HG03442 (cell line): ENCODE measurements around the gene AGXT2.
"Not testable (repeated sequence)": the region's sequence is repeated elsewhere in the genome, so short reads cannot be mapped to it uniquely, and the experiment has no call there.

ENCODE experiments used
- ATAC-seq: cut with Tn5 transposase; IDR thresholded peaks from one replicate; pipeline ENCODE4 v1.9.1; 2021; ENCODE audit warnings: mild to moderate bottlenecking, moderate library complexity; ENCODE audit not compliant: unreplicated experiment

Gene AGXT2

DNA sequence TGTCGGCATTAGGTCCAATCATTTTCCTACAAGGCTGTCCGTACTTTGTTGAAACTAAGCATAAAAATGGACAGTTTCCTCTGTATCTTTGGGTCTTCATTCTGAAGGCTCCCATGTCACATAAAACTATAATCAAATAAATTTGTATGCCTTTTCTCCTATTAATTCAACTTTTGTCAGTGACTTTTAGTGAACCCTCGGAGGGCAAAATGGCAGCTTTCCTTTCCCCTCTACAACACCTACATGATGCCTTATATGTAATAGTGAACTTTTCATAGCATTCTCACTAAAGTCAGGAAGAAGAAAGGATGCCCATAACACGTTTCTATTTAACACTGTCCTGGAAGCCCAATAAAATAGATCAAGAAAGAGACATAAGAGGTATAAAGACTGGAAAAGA, 5.1 kb upstream of the AGXT2 start:
- ATAC-seq = no peak

DNA sequence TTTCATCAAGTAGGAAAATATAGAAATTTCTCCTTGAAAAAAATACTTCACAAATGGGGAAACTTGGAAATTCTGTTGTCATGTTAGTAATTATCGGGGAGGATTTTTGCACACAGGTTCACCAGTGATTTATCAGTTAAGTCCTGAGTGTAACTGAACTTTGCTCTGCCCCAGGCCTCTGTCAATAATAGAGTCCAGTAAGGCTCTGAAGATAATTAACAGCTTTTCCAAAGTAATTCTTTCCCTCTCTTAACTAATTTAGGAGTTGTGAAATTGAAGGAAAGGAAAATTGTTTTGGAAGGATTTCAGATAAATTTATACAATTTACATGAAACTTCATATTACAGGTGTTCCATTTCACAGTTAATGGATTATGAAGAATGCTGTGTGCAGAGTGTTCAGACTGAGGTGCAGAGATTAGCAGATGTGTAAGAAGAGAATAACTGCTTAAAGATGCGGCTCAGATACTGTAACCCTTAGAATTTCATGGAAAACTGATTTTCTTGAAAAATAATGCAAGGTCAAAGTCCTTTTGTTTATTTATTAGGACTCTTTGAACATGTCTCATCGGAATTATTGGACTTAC, 2.9 kb upstream of the AGXT2 start:
- ATAC-seq = no peak

DNA sequence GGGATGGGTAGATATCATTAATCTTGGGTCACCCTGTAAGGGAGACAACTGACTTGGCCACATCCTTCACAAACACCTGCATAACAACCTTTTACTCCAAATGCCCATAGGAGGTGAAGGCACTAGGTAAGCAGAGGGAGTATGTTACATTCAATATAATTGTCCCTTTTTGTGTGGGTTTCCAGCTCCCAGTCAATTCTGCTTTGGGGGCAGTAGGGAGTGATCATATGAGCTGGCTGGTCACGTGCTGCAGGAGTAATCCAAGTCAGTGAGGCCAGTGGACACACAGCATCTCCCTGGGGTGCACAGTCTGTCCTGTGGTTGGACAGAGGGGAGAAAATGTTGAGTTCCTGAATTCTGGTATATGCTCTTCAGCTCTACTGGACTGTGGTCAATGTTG, 1.2 kb upstream of the AGXT2 start:
- ATAC-seq = no peak

DNA sequence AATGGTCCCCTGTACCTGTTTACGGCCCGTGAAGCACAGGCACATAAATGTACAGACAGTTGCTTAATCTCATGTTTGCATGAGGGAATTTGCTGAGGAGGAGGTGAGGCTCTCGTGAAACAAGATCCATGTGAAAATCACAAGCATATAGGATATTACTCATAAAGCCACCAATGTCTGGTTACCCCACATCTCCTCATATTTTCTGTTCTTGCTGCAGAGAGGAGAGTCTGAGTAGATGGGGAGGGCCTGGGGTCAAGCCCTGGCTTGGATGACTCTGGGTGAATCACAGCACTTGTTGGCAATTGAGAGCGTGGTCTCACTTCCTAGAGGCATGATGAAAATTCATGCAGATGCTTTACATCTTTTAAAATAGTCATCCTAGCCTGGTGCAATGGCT, 975 bp downstream of the AGXT2 start:
- no peak for ATAC-seq

DNA sequence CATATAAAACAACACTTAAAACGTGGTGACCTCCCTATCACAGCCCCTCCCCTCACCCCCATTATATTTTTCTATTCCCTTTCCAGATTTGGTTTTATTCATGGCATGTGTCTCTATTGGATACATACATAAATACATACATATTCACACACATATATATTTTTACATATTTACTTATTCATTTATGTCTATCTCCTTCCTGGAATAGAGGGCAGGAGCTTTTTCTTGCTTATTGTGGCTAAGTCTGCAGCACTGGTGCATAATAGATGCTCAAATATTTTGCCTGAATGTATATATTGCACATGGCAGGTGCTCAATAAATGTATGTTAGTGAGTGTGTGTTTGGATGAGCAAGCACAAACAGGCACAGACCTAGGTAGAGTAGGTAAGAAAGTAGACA, 2.5 kb downstream of the AGXT2 start:
- ATAC-seq = no peak

DNA sequence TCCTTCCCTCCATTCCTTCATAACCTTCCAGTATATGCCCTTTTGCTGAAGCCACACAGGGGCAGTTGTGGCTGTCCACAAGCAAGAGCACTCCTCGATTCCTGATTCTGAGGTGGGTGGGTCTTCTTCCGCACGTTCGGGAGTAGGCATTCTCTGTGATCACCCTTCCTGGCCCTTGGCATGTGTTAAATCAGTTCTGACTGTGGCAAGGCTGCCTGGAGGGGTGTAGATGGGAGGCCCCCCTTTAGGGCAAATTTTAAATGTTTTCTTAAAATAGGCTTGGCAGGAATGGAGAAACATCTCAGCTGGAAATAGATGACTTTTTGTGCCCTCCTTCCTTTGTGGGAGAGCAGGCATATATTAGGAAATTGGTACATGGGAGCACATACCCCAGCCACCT, 3.1 kb downstream of the AGXT2 start:
- ATAC-seq = no peak

DNA sequence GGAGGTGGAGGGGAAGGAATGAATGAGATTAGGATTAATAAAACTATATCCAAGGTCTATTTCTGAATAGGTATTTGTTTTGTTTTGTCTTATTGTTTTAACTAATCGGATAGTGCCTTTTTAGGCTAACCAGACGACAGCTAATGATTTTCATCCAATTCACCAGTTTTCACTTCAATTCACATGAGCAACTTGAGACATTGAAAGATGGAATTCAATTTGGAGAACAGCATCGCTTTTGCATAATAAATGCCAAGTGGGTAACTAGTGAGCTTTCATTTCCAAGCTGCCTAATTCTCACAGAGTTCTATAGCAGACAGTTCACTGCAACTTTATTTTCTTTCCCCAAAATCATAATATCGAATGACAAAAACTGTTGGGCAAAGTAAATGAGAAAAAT, 5.0 kb downstream of the AGXT2 start:
- no peak for ATAC-seq

DNA sequence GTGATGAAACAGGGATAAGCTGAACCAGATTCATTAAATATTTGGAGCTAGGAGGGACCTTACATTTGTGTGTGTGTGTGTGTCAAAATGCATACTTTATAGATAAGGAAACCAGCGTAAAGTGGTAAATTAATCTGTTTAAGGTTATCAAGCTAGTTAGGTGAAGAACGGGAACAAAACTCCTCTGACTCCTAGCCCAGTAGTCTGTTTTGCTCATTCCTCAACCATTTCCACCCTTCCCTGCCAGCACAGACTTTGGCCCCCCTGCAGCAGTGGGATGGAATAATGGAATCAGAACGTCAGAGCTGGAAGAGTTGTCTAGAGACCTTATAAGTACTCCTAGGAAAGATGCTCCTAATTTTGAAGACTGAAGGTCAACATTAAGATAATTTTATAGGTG, 6.5 kb downstream of the AGXT2 start:
- ATAC-seq = no peak

DNA sequence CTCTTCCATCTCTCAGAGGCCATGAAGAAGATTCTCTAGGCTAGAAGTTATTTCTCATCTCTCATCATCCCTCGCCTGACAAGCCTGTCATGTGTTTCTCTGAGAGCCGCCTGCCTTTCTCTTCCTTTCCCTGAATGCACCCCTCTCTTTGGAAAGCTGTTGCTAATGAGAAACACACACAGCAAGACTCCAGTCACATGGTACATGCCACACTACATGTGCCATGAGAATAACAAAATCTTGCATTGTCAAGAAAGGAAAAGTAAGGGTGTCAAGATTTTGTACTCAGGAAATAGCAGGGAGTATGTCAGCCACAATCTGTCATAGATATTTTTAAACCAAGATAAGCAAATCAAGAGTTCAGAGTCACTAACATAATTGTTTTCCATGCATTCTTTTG, 8.9 kb downstream of the AGXT2 start:
- ATAC-seq = no peak

DNA sequence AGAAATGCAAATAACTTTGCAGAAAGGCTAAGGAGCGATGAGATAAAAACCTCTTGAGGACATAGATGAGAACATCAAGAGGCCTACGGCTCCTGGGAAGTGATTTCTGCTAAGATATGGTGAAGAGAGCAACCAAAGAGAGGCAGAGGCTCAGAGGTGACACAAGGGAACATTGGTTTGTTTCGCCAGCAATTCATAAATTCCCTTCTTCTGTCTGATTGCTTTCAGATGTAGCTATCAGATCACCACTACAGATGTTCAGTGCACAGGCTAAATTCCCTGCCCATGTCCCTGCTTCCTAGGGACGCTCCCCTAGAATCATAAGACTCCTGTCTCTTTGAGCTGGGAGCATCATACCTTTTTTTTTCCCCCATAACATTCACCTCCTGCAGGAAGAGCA, 11.2 kb downstream of the AGXT2 start:
- no peak for ATAC-seq

DNA sequence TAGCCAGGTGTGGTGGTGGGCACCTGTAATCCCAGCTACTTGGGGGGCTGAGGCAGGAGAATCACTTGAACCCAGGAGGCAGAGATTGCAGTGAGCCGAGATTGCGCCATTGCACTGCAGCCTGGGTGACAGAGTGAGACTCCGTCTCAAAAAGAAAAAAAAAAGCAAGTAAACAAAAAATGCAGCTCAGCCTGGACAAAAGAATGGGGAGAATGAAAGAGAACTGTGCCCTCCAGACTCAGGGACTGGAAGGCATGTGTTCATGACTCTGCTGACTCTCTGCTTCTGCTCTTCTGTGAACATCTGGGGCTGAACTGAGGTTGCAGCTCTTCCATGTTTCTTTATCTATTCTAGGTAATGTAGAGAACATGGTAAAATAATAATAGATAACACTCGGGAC, 11.8 kb downstream of the AGXT2 start:
- not testable (repeated sequence) for ATAC-seq

DNA sequence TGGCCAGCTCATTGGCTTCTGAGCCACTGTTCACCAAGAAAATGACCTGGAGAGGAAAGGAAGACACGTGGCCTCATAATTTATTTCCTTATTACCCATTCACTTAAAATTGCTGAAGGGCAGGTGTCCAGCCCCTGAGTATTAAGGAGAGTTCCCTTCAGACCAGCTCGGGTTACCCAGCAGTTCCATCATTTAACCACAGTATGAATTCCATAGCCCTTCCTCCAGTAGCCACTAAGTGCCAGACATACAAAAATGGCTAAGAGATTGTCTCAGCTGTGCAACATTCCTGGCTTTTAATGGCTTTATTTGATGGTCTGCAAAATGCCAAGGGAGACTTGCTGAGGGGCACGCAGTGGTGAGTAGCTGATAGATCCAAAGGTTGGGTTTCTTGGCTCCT, 12.5 kb downstream of the AGXT2 start:
- no peak for ATAC-seq

DNA sequence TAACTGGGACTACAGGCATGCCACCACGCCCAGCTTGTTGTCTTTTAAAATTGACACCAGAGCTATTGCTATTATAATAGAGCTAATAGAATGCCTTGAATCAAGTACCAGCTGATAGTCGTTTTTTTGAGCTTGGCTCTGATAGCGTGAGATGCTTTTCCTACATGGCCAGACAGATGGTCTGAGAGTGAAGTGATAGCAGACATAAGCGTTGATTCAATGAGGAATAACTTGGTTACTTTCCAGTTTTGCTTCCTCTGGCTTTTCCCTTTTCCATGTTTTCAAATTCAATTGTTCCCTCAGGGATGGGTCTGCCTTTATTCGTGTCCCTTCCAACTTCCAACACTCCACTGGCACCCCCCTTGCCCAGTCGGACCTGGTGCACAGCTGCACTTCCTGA, 15.4 kb downstream of the AGXT2 start:
- ATAC-seq = no peak

DNA sequence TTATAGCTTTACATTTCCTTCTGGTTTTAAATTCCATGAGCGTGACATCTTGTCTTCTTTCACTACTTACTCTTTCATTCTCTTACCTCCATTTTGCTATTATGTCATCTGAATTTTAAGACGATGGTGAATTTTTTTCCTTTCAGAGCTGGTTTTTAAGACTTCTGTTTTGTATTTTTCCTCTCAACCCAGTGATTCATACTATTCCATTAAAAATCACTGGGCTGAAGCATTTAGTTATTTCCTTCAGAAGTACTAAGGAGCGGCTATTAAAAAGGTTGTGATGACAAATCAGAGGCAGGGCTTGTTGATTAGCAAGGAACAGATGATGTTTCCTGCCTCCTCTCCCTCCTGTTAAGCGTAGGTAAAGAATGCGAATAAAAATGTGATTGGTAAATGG, 16.5 kb downstream of the AGXT2 start:
- no peak for ATAC-seq

DNA sequence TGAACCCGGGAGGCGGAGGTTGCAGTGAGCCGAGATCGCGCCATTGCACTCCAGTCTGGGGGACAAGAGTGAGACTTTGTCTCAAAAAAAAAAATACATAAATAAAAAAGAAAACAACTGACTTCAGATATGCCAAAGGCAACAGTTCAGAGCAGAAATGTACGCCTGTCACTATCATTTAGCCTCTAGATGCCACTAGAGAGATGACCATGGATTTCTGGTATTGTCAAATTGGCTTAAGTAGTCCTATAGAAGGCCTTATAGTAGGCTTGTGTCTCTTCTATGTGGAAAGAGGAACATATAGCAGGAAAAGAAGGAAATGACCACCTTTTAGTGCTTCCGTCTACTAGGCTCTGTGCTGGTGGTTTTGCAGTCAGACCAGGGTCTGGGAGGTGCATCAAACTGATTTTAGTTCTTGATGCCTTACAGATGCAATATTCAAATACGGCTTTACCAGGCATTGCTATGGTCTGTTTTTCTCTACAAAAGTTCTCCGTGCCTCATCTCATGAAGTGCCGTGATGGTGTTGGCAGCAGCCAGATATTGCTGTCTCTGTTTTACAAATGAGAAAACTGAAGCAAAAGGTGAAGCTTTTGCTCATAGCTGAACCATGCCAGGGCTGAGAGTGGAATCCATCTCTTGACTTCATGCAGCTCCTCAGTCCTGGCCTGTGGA, 17.2 kb downstream of the AGXT2 start:
- no peak for ATAC-seq

DNA sequence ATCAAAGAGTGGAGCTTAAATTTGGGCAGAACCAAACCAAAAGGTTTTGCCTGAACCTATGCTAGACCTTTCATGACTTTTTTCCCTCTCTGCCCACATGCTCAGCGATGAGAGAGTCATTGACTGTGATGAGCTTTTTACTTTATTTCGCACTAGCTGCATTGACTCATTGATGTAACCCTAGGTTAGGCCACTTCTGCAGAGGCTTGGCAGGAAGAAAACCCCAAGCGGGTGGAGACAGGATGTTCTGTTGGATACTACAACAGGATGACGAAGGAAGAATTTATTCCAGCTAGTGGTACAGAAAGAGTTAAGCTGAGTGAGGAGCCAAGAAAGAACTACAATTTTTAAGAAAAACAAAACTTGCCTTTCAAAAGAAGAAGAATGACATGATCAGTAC, 18.4 kb downstream of the AGXT2 start:
- no peak for ATAC-seq

DNA sequence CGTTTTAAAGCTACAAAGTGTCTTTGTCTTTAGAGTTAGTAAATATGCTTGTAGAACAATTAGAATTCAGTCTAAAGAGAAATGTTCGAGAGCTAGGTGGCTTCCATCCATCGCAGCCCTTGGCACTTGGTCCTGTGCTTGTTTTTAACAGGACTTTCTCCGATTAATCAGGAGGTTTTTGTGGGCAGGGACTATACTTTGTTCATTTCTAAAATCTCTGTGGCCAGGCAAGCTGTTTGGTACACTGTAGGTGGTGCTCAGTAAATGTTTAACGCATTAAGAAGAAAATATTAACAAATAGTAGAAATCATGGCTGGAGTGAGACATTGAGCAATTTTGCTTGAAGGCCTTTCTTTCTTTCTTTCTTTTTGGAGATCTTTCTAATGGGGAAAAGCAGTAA, 20.8 kb downstream of the AGXT2 start:
- ATAC-seq = no peak

DNA sequence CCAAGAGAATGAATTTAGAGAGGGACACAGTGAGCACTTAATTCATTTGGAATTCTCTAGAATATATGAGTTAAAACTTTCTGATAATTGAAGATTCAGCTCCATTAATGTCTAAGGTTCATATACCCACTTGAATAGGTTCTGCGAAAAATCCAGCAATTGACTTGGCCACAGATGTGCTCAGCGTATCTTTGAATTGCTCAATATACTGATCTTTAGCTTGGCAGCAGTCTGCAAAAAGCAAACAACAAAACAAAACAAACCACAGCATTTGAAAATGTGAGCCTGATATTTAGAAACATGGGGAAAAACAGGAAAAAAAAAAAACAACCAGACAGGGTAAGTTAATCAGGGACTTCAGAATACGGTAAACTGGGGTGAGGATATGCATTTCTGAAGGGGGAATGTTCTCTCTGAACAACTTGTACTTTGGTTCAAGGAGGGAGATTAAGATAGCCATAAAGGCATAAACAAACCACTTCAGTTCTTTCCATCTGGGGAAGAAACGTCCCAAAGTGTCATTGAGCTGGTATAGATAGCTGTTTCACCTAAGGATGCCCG, 21.4 kb downstream of the AGXT2 start:
- ATAC-seq = no peak

DNA sequence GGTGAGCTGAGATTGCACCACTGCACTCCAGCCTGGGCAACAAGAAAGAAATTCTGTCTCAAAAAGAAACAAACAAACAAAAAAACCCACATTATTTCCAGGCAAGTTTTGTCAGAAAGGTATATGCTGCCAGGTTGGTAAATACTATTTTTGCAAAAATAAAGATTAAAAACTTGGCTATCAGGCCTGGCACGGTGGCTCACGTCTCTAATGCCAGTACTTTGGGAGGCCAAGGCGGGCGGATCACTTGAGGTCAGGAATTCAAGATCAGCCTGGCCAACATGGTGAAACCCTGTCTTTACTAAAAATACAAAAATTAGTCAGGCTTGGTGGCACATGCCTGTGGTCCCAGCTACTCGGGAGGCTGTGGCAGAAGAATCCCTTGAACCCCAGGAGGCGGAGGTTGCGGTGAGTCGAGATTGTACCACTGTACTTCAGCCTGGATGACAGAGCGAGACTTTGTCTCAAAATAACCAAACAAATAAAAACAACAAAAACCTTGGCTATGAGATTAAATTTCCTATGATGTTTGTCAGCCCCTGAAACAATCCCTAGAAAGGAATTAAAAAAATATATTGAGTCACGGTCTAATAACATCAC, 22.7 kb downstream of the AGXT2 start:
- no peak for ATAC-seq

DNA sequence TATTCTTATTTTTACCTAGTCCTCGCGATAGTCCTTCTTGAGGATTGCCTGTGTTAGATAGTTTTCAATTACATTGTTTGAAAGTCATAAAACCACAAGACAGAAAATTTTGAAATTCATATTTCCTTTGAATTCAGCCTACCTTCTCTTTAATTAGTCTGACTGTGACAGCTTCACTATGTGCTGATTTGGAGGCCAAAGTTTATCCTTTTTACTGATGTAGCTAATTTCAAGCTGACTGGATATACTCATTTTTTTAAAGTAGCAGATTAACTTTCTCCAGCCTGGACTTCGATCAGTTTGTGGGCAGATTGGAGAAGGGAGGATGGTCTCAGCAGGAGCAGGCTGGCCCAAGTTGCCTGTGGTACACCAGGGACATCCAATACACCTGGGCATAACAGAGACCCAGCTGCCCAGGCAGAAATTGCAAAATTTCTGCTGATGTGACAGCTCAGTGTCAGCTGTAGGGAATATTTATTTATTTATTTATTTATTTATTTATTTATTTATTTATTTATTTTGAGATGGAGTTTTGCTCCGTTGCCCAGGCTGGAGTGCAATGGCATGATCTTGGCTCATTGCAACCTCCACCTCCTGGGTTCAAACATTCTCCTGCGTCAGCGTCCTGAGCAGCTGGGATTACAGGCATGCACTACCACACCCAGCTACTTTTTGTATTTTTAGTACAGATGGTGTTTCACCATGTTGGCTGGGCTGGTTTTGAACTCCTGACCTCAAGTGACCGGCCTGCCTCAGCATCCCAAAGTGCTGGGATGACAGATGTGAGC, 24.2 kb downstream of the AGXT2 start:
- ATAC-seq = no peak

DNA sequence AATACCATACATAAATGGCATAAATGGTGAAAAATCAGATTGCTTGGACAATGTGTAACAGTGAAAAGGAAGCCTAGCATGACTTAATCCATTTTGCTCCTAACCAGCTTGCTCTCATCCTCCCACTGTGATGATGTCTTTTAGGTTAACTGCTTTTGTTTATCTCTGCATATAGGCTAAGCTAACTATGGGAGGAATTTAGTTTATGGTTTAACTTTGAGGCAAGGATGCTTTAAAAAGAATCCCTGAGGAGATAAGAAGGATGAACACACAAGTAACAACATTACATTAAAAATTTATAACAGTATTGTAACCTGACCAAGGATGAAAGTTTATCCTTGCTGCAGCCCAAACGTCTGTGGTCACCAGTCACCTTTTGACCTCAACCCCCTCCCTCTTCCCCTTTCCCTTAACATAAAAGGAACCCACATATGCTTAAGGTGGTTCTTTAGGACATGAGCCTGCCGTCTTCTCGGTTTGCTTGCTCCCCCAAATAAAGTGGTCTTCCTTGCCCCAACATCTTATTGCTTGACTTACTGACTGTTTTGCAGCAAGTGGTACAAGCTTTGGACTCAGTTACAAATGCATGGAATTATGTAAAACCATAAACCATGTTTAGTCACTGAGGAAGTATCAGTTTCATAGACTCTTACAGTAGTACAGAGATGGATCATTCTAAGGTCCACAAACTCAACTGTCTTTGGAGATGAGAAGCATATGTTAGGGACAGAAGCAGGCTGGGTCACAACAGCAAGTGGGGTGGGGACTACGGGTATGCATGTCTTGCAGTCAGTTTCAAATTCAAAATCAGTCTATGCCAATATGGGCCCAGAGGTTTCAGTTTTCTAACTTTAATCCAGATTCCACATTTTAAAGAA, 31.3 kb downstream of the AGXT2 start:
- ATAC-seq = no peak
